Liver (tissue), 3 donors: ENCODE measurements around the gene LSM7.

Experiments used
- EGR1 ChIP-seq, 2 donors: IDR thresholded peaks; 2 replicates each; pipeline ENCODE4 v1.6.1; 2016 to 2018; ENCODE audit warnings: antibody characterized with exemption in 2 of 2, low read depth in 2 of 2
- YY1 ChIP-seq: IDR thresholded peaks from 2 replicates; pipeline ENCODE4 v1.6.1; 2016; ENCODE audit warnings: antibody characterized with exemption, mild to moderate bottlenecking
- TF ChIP-seq, protein P1 (sequence below): fragments of 150-350 bp; IDR thresholded peaks from 2 replicates; pipeline ENCODE4 v1.5.1; 2017; ENCODE audit warnings: improper control_type of control experiment, low read depth, low read length; ENCODE audit not compliant: missing input control
- donor health status: healthy.
- donor health status: healthy.

GRCh38 chr19:2327773-2328400, 499 bp downstream of the LSM7 start:
- TF ChIP-seq, protein P1, sequence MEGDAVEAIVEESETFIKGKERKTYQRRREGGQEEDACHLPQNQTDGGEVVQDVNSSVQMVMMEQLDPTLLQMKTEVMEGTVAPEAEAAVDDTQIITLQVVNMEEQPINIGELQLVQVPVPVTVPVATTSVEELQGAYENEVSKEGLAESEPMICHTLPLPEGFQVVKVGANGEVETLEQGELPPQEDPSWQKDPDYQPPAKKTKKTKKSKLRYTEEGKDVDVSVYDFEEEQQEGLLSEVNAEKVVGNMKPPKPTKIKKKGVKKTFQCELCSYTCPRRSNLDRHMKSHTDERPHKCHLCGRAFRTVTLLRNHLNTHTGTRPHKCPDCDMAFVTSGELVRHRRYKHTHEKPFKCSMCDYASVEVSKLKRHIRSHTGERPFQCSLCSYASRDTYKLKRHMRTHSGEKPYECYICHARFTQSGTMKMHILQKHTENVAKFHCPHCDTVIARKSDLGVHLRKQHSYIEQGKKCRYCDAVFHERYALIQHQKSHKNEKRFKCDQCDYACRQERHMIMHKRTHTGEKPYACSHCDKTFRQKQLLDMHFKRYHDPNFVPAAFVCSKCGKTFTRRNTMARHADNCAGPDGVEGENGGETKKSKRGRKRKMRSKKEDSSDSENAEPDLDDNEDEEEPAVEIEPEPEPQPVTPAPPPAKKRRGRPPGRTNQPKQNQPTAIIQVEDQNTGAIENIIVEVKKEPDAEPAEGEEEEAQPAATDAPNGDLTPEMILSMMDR, result no peak
- no peak for TF ChIP-seq YY1
- TF ChIP-seq EGR1 (IDR thresholded peaks at IDR 0.05; ENCODE audit: low read depth in 2 of 2), result no peak
